ENCODE data around the gene THEM4.

The THEM4 gene

DNA sequence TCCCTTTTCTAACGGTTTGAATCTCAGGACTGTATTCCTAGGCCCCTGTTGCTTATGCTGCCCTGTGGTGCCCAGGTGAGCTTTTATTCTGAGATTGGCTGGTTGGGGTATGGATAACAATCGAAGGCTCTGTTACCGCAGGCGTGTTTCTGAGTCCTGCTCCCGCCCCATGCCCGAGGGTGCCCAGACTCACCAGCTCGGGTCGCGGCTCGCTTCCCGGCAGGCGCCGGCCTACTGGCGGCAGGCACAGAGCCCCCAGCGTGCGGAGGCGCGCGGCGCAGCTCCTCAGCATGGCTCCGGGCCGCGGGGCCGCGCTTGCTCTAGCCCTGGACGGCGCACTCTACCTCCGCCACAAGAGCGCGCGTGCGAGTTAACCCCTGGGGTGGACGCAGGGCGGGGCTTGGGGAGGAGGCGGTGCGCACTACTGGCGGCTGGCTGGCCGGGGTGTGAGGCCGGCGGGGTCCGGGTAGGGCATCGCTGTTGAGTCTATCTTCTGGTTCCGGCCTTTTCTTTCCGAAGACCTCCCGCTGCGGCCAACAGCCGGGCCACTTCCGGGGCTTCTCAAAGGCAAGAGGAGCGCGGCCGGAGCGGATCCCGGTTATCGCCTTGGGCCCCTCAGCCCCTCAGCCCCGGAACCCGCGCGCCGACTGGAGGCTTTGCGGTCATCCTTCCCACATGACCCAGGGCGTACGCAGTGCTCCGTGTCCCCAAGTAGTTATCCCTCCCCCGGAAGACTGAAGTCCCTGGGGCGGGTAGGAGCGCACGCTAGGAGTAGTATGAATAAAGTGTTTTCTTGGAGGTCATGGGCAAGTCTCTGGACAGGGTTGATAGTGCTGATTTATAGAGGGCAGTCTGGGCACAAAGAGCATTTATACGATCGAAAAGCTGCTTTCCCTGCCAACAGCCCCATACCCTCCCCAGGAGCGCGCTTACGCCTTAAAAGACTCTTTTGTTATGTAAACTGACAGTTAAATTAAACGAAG lies at the start of gene THEM4:
TSS of gene THEM4 (minus strand) at position 345 of the 983 bp plus-strand sequence. CDS start at position 292, 53 bp downstream.
- DNase-seq: peak; percentile 95

DNA sequence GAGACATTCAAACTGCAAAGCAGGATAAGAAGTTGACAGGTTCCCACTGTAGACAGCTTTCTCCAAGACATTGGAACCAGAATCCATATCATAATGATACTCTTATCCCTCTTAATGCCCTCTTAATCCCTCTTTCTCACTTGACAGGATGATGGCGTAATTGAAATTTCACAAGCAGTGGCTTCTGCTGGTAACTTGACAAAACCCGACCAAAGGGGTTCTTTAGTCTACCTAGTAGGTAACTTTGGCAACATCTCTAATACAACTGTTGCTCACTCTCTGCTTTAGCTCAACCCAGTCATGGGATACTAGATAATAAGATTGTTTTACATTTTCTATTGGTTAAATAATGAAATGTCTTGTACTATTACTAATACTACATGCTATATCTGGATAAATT lies 49.6 kb upstream of the THEM4 start:
- no peak for DNase-seq

DNA sequence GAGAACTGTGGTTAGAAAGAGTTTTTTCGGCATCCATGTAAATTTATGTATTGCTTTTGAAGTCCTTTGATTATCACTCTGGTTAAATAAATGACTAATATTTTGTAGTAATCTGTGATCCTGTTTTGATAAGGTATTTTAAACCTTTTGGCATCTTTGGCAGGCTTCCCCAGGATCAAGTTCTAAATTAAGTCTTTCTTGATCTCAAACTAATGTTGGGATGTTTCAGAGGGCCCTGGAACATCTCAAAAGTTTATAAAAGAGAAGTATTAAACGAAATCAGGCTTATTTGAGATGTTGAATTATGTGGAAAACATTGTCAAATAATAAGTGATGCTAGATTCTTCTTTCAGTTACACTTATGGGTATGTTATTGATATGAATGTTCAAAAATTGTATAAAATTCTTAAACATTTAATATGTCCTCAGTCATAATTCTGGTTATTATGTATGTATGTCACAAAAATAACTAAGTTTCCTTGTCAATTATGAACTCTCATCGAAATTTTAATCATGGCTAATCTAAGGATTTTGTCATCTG lies 47.7 kb upstream of the THEM4 start:
- DNase-seq: no peak

DNA sequence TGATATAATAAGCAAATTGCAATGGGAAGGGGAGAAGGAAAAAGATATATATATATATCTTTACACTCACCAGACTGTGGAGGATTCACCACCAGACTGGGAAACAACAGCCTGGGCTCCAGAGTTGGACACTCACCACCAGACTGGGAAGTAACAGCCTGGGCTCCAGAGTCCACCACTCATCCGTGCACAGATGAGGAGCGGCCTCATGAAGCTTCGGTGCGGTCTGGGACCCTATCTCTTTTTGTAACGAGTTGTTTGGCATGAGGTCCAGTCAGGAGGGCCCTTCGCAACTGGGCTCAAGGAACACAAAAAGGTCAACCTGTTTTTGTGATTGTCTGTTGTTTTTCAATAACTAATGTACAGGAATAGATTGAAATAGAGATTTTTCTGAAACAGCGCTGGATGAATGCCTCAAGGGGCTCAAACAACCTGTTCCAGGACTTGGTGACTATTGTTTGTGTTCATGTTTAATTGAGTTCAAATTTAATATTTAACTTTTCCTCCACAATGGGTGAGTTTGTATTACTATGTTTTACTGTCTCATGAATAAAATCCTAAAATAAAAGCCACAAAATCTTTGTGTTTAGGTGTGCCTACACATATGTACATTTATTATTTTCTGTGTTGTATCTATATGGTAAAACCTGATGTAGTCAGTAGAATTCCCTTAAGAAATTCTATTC lies 44.2 kb upstream of the THEM4 start:
- no peak for DNase-seq

DNA sequence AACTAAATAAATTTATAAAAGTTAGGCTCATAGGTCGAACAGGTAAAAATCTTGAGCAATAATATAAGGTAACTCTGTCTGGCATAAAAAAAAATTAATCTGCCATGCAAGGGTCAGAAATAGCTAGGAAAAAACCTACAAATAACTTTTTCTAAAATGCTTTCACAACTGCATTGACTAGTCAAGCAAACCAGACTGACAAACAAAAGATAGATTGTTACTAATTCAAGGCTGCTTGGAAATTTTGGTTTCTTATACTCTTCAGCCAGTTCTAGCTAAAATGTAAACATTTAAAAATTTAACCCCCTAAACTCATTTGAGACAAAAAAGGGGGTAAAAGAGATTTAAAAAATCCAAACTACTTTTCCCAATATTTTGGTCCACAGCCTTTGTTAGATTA lies 43.5 kb upstream of the THEM4 start:
- DNase-seq: no peak

DNA sequence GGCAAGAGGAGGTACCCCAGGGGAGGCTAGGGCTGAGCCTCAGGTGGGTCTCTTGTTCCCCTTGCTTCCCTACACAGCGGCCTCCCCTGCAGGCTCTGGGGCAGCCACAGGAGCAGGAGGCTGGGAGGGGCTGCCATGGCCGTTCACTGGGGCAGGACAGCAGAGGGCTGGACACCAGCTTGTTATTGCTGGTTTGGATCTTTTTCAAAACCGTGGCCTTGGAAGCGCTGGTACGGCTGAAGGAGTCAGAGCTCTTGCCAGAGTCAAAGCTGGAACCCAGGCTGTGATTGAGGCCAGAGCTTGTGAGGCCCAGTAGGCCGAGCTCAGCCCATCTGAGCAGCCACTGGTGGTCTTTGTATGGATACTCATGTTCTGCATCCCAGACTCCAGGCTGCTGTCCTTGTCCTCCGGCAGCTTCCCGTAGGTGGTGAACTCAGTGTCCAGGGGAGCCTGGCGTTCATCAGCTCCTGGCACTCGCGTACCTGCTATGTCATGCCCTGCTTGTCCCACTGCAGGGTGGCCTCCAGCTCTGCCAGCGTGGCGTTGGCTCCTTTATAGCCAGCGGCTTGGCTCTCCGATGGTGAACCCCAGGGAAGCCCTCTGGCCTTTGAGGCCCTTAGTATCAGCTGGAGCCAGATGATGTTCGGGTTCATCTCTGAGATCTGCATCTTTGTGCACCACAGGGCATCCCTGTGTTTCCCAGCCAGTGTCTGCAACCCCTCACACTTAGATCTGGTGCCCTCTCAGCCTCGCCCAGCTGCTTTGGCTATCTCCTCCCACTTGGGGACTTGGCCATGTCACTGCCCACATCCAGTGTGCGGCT lies 40.3 kb upstream of the THEM4 start:
- no peak for DNase-seq

DNA sequence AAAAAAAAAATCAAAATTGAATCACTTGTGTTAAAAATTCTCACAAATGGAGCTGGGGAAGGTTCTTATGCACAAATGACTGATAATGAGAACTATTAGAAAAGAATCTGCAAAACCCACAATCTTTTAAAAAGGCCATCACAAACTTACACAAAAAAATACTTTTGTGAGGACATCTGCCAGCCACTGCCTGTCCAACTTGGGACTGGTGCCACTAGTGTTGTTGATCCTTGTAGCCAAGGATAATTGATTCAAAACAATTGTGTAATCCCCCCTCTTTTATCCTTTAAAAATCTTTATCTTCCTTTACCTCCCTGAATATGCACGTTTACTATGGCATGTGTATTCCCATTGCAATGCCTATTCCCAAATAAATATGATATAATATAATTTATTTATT lies 39.2 kb upstream of the THEM4 start:
- no peak for DNase-seq

DNA sequence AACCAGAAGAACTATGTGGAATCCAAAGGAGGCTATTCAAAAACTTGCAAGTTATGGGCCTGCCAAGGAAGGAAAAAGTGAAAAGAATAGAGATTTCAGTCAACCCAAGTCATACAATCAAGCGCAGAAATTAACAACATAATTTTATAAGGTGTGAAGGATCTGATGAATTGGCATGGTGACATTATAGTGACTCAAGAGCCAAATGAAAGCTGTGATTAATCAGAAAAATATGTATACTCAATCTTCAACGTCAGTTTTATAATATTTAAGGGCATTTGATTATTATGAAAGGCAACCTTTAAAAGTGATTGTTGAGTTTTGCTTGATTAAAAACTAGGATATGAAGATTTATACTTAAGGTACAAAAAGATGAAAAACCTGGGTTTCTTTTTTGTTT lies 37.8 kb upstream of the THEM4 start:
- no peak for DNase-seq

DNA sequence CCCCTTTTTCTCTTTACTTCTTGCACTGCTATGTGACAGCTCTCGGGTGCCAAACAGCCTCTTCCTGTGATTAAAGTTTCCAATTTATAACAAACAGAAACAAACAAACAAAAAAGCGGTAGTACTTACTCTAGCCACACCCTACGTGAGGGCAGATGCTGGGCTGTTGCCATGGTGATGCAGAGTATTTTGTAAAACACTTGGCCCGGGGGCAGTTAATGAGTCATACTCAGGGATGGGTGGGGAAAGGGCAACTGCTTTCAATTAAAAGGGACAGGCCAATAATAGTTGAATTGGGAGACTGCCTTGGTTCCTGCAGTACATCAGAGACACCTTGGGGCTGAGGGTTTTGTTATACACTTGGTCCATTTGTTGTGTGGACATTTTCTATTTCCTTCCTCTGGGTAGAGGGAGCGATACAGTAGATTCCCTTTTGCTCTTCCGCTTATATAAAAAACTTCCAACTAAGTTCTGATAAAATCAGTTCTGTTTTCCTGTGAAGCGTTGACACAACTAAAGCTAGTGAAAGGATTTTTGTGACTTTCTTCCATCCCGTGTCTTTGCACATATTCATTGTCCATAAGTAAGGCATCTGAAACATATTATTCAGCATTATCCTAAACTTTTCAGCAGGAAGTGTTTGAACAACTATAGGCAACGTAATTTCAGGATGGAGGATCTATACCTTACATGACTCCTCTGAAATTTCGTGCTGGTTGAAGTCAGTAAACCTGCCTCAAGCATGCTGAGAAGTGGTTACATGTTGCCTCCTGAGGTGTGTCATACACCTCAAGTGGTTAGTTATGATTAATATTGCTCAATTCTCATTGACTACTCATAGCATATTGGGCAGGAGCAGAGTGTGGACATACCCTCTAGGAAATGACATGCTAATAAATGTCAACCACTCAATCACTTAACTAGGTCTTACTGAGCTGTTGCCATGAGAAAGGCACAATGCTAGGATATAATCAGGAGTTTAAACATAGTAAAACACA lies 36.7 kb upstream of the THEM4 start:
- peak; percentile 8 for DNase-seq

DNA sequence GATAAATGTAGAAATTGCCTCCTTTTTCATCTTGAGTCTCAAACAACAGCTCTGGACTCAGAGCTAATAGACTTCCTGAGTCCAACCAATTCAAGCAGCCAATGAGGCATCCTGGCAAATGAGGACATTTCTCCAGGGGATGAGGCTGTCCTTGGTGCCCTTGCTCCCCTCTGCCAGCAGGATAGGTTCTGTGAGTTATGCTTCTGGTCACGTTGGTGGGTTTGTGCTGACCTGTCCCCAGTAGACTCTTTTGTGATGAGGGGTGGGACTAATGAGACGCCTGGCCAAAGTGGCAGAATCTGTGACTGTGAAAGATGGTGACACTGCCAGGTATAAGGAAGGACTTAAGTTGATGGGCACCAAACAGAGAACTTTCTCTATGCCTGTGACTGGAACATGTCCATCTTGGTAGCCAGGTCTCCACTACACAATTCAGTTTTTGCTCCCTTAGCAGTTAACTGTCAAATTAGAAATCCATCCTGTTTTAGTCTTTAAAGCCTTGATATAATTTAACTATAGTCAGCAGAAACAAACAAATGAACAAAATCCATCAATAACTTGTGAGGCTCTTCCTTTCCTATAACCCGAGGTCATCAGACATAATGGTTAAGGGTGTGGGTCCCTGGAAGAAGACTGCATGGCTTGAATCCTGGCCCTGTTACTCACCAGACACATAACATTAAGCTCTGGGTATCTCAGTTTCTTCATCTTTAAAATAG lies 35.7 kb upstream of the THEM4 start:
- DNase-seq: no peak

DNA sequence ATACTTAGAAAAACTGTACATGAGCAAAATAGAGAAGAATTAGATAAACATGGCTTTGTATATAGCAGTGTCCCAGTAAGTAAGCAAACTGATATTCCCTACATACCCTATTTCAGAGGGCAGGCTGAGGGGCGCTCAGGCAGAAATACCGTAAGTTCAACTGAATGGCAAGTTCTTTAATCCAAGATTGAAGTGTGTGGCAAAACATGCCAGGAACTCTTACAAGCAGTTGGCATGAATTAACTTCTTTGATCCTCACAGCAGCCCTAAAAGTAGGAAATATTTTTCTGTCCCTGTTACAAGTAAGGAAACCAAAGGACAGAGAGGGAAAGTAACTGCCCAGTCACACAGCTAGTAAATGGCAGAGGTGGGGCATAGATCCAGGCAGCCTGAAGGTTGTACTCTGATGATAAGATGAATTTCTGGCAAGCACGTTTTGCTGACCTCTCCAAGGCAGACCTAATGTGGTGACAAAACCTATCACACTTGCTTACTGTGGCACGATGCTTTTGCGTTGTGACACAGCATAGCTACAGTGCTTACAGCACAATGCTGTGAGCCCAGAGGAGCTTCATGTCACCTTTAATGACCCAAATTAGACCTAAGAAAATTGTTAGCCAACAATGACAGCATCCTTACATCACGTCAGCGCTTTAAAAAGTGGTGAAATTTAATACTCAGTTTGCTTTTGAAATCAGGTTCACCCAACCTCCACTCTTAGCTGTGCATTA lies 35.0 kb upstream of the THEM4 start:
- DNase-seq: no peak

DNA sequence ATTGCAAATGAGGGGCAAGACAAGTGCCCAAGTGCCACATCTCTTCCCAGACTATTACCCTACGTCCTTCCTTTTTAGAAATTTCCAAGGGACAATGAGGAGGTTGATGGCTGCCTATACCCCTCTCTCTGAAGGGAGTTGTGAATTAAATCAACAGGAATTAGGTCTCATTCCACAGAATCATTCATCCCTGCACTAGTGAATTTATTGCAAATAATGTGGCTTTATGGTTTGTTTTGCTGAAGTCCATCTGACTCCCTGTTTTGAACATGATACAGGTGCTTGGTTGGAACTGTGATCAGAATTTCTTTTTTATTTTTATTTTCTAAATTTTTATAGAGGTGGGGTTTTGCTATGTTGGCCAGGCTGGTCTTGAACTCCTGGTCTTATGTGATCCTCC lies 34.3 kb upstream of the THEM4 start:
- no peak for DNase-seq

DNA sequence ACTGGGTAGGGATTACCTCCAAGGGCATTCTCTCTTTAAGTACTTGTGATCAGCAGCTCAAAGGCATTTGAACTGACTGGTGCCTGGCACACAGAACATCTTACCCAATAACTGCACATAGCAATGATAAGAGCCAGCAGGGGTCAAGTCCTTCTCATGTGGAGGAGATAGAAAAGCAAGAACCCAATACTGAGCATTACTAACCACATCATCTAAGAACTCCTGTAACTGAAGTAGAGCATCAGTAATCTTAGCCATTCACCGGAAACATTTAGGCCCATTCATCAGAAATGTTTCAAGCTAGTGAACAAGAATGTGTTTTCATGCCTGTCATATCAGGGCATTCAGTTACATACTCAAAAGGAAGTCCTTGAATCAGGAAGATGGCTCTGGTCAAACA lies 33.6 kb upstream of the THEM4 start:
- DNase-seq: no peak

DNA sequence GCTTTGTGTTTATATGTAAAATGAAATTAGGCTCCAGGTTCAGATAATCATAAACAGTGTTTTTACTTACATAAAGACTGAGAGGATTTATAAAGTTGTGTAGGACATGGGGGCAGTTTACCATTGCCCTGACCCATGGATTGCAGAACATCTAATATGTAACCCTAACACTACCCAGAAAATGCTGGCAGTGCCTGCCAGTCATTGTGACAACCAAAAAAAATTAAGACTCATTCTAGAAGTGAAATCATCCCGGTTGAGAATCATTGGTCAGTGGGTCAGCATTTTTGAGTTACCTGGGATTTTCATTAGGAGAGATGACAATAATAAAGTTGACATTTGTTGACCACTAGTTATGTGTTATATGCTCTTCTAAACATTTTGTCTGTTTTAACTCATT lies 31.2 kb upstream of the THEM4 start:
- no peak for DNase-seq

DNA sequence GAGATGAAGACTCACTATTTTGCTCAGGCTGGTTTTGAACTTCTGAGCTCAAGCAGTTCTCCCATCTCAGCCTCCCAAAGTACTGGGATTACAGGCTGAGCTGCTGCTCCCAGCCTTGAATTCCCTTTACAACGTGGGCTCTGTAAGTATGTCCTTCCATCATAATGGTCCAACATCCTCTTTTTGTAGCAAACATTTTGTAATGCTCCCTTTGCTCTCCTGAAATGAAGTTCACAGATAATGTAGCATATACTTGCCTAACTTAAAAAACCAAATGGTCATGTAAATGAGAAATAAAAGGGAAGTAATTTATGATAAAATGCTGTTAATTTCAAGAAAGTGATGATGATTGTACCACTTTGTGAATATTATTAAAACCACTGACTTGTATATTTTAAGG lies 30.5 kb upstream of the THEM4 start:
- no peak for DNase-seq

DNA sequence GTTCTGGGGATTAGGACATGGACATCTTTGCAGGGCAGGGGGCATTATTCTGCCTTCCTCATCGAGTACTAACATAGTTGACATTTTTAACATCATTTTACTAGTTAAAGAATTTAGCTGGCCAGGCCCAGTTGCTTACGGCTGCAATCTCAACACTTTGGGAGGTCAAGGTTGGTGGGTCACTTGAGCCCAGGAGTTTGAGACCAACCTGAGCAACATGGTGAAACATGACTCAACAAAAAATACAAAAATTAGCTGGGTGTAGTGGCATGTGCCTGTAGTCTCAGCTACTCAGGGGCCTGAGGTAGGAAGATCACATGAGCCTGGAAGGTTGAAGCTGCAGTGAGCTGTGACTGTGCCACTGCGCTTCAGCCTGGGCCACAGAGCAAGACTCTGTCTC lies 29.8 kb upstream of the THEM4 start:
- DNase-seq: no peak

DNA sequence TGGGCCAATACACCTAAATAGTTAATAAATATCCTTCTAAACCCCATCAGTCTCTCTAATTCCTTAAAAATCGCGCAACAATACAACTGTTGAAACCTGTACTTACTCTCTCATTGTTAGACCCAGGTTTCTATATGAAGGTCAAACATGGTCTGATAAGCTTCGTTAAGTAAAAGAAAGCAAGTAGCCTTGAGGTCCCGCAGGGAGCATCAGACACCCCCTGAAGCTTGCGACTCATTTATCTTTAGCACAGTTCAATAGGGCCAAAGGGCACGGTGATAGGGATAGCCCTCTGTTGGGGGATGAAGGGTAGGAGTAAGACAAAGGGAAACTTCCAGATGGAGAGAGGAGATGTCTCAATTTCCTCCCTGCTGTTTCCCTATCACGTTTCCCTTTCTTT lies 27.3 kb upstream of the THEM4 start:
- DNase-seq: no peak

DNA sequence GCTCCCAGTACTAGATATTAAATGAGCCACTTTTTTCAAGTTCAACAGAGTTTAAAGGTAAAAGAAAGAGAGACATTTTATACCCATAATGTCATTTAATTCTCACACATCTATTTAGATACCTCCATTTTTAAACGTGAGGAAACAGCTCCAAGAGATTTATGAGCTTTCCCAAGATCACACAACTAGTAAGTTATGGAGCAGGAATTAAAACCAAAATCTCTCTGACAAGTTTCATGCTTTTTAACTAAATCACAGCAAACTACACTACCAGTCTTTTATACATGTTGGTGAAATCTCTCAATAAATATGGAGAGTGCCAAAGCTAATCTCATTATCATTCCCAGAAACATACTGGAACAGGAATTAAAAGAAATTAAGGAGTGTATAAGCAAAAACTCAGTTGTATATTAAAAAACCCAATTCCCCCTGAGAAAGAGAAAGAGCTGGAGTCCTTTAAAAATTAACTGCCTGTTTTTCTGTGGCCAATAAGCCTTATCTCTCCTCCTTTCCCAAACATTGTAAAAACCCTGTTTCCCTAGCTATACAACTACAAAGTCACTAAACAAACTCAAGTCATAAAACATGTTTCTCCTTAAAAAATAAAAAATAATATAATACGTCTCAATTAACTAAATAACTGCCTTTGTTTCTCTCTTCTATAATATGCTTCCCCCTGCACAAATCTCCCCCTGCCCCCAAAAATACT lies 26.7 kb upstream of the THEM4 start:
- DNase-seq: no peak

DNA sequence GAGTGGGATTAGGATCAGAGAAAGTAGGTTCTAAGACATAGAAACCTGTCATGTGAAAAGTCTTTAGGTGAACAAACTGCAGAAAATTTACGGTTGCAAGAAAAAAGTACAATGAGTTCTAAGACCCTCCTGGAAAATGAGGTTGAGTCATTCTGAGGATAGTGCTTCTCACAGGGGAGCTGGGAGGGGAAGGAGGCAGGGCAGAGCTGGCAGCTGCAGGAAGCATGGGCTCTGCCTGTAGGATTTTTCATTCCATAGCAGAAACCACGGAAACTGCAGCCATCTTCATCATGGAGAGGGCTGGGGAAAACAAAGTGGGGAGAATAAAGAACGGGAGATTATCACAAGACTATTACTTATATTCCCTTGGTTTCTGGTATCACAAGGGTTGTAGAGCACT lies 25.8 kb upstream of the THEM4 start:
- no peak for DNase-seq

DNA sequence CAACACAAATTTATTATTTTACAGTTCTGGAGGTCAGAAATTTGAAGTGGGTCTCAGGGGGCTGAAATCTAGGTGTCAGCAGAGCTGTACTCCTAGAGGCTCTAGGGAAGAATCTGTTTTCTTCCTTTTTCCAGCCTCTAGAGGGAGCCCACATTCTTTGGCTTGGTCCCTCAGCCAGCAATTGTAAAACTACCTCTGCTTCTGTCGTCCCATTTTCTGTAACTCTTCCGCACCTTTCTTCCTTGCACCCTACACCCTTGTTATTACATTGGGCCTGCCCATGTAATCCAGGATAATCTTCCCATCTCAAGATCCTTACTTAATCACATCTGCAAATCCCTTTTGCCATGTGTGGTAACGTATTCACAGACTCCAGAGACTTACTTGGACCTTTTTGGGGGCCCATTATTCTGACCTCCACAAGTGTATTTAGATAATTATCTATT lies 24.8 kb upstream of the THEM4 start:
- peak; percentile 64 for DNase-seq
